ENCODE measurements around the gene NPAS2.

- TF ChIP-seq GABPA (IDR thresholded peaks at IDR 0.05; ENCODE audit: borderline replicate concordance, insufficient read depth, low read length) = no peak
- no peak for TF ChIP-seq EZH2 (IDR thresholded peaks at IDR 0.05; ENCODE audit: low read depth, low read length, severe bottlenecking)
- TF ChIP-seq ASH2L (IDR thresholded peaks at IDR 0.05; ENCODE audit: low read length) = no peak
- TF ChIP-seq SAP30 (IDR thresholded peaks at IDR 0.05; ENCODE audit: insufficient read depth, insufficient replicate concordance, low read length) = no peak
- no peak for TF ChIP-seq CTCF (IDR thresholded peaks at IDR 0.05; ENCODE audit: control extremely low read depth in 1 of 3, insufficient read depth in 1 of 3, low read depth in 1 of 3, low read length in 3 of 3)
- no peak for TF ChIP-seq POLR2A (IDR thresholded peaks at IDR 0.05; ENCODE audit: control extremely low read depth in 1 of 2, low read depth in 2 of 2, low read length in 2 of 2)
- no peak for TF ChIP-seq TCF12 (IDR thresholded peaks at IDR 0.05; ENCODE audit: low read depth, low read length)
Observed at GRCh38 chr2:100812116-100812515, 7.8 kb upstream of the NPAS2 start.

Data from H1 (cell line).